SKM-1 treated with dmso at 0.1 percent for 144 hours (cell line): Measurements from ENCODE around the gene MARCHF10.

Experiments used
- DNase-seq: peaks from one replicate; lab custom pipeline; 2025; ENCODE audit not compliant: unreplicated experiment; lab: John Stamatoyannopoulos, UW

The MARCHF10 gene

DNA sequence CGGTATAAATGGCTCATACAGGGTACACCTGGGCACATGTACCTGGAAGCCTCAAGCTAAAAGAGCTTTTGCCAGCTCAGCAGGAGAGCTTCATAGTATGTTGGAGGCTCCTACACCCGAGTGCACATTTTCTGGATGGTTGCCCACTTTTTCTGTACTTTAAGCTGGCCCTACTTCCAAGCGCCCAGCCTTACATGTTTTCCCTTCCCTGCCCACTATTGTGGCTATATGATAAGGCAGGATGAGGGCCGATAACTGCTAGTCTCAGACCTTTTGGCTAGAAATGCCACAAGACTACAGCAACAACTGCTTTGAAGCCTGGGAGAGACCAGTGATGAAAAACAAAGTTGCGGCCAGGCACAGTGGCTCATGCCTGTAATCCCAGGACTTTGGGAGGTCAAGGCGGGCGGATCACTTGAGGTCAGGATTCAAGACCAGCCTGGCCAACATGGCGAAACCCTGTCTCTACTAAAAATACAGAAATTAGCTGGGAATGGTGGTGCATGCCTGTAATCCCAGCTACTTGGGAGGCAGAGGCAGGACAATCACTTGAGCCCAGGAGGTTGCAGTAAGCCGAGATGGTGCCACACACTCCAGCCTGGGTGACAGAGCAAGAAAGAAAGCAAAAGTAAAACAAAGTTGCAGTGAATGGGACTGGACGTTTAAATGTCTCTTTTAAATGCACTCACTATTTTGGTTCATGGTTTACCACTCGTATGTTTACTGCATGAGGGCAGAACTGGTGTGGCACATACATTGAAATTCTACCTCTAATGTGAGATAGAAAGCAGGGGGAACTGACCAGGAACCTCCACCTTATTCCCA lies 14.2 kb upstream of the MARCHF10 start:
- no peak for DNase-seq

DNA sequence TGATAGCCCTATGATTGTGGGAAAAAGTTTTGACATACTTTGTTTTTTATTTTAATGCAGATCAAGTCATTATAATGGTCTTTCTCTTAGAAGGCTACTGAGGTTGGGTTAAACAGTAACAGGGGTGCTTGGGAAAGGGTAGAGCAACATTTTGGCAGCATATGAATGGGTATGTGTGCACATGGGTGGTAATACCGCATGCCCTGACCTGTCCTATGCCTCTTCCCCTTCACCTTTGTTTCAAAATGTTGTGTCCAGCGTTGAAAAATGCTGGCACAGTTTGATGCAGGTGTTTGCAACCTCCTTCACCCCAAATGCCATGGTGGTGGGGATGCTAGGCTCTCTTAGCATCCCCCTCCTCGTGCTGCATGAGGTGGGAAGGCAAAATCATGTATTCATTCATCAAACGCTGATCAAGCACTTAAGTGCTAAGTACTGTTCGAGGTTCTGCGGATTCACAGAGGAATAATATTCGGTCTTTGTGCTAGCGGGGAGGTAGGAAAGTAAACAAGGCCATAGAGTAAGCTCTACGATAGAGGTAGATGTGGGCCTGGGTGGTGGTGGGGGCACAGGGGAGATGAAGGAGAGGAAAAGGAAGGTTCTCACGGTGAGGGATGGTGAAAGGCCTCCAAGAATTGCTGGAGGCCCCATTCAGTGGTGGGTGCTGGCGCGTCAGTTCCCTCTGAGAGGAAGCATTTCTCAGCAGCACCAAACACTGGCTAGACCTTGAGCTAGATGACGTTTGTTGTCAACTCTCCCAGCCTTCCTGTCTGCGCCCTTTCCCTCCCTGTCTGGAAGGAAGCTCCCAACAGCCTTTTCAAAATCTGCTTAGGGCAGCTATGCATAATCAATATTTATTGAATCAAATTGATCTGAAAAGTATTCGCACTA lies 13.3 kb upstream of the MARCHF10 start:
- DNase-seq: no peak

DNA sequence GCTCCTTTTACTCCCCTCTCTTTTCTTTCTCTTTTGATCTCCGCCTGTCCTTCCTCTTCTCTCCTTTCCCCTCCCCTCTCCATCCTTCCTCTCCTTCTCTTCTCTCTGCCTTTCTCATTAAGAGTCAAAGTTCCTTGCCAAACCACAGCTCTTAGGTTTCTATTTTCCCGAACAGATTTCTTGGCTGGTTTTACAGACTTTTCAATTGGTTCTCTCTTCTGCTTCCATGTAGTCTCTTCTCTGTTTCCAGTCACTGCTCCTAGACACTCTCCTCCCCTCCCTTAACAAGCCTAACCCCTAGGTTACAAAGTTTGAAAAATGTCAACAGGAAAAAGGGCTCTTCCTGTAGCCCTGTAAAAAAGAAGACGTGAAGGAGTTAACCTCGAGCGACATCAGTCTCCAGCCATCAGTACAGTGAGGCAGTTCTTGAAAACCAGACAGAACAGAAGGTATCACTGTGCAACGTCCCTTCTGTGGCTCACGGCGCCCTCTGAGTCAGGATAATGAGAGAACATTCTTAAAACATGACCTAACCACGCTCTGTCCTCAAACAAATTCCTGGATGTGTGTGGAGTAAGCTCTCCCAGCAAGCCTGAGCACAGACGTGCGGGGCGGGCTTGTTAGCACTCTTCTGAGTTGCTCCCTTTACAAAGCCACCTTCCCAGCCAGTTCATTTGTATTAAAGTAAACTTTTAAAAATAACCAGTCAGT lies 11.6 kb upstream of the MARCHF10 start:
- DNase-seq: peak; percentile 16

DNA sequence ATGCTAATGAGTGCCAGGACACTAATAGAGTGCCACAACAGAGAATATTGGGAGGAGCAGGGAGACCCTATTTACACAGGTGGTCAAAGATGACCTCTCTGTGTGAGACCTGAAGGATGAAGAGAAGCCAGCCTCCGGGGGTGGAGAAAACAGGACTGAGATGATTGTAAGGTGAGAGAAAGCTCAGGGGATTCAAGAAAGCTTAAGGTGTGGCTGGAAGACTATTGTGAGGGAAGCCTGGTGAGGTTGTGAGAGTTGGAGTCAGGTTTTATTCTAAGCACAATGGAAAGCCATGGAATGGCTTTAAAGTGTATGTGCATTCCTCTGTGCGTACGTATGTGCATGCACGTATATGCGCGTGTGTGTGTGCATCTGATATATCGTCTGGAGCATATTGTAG lies 10.4 kb upstream of the MARCHF10 start:
- no peak for DNase-seq

DNA sequence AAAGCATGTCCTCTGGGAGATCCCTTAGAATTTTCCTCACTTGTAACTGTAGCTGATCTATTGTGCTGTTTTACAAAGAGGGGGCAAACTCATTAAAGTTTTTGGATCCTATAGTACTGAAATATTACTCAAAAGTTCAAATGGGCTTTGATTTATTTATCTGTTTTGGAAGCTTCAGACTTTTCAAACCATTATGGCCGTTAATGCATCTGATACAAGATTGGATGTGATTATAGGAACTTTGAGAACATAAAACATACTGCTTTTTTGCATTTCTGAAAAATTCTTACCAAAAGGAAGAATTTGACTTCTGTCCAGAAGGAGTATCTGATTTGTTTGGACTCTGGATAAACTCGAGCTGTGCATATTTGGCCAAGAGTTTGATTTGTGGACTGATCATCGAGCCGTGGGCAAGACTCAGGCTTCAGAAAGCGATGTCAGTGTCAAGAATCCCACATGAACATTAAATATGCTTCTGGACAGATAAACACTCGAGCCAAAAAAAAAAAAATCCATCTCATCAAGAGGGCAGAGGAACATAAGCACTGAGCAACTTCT lies 8.2 kb upstream of the MARCHF10 start:
- DNase-seq: no peak

DNA sequence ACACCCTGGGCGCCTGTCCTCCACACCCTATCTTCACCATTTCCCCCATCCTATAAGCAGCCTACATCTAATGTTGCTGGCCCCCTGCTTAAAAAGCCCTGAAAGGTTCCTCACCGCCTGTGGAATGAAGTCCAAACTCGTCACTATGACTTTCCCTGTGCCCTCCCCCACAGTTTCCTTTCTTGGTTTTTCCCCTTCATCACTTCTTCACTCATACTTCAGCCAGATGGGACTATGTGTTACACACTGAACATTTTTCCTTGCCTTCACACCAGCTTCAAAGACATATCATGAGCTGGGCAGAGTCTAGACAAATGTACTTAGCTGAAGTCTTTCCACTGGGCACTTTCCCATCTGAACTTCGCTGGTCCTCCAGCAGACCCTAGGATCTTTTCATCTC lies 1.5 kb upstream of the MARCHF10 start:
- no peak for DNase-seq

DNA sequence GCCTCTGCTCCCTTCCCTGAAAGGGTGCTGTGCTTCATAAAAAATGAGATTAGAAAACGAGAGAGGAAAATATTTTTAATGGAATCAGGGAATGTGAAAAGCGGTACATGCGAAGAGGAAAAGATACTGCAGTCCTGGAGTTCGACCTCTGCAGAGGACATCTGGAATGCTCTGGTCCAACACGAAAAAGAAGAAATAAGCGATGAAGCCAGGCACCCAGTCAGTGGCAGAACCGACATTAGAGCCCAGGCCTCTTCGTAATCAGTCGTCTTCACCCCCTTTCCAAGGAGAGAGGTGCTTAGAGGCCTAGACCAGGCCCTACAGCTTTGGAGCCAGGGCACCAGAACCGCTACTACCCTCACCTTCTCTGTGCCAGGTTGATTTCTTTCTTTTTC lies 459 bp upstream of the MARCHF10 start:
- no peak for DNase-seq

DNA sequence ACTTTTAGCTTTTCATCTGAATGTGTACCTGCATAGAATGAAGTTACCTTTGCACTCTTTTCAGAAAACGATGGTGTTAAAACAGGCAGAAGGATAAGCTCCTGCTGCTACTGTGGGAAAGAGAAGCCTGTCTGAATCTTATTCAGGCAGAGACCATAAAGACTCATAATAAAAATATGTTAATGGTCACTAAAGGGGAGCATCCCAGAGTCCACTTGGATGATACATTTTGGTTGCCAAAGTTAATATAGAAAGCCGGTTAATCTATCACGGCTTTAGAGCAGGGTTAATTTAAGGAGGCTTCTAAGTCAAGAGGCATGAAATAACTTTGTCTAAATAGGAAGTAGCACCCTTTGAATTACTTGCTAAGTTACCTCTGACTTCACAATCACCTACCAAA lies 2.9 kb downstream of the MARCHF10 start:
- no peak for DNase-seq

DNA sequence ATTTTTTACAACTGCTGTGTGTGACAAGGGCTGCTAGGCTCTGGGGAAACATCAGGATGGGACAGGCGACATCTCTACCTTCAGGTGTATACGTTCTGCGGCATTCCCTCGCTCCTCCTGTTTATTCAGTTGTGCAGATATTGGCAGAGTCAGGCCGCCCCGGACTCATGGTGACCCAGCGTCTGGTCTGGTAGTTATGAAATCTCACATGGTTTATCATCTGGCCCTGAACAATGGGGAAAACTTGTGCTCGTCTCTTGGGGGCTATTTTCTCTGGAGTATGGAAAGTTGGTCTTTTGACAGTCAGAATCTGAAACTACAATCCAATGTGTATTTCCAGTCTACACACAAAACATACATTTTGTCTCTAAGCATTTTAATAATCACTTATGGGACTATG lies 3.3 kb downstream of the MARCHF10 start:
- no peak for DNase-seq

DNA sequence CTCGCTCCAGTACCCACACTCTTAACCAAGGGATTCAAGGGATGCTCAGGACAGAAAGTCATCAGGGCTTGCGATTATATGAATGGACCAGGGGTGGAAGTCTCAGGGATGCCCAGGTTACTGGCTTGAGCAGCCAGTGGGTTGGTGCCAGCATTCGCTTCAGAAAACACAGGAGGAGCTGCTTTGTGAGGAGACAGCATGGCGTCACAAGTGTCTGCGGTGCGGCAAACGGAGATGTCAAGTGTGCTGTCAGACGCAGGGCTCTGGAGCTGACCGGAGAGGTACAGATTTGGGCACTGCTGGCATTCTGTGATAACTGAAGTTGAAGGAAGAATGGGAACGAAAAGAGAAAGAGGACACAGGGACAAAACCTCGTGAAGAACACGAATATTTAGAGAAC lies 4.1 kb downstream of the MARCHF10 start:
- no peak for DNase-seq

DNA sequence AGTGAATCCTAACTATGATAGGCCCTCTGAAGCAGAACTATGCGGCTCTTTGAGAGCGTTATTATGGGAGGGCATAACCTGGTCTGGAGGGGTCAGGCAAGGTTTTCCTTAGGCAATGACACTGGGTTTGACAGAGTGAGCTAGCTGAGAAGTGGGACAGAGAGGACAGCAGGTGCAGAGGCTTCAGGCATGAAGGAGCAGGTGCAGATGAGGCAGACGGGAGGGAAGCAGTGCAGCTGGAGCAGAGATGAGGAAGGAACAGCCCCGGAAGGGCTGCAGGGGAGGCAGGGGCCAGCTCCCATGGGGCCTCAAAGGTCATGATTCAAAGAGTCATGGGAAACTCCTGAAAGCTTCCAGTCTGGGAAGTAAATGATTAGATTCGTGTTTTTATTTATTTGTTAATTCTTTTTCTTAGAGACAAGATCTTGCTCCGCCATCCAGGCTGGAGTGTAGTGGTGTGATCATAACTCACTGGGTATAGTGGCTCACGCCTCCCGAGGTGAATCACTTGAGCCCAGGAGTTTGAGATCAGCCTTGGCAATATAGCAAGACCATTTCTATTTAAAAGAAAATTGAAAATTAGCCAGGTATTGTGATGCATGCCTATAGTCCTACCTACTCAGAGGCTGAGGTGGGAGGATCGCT lies 5.4 kb downstream of the MARCHF10 start:
- no peak for DNase-seq

DNA sequence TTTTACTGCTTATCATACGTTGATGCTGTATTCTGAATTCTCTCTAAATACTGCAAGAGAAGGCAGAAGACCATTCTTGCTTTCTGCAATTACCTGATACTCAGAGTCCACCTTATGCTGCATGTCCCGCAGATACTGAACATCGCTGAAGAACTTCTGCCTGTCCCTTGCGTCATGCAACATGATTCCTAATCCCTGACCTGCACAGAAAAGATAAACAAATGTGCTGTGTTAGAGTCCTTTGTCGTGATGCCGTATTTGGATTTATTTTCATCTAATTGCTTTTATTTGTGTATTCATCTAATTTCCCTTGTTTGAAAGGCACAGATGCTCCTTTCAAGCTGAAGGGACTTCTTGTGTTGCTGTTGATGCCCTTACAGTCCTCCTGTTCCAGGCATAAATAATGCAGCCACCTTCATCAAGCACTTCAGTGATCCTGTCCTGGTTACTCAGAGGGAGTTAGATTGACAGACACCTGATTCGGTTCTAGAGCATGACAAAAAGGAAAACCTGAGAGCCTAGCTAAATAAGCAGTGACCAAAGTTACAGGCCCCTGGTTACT lies 6.5 kb downstream of the MARCHF10 start:
- DNase-seq: no peak

DNA sequence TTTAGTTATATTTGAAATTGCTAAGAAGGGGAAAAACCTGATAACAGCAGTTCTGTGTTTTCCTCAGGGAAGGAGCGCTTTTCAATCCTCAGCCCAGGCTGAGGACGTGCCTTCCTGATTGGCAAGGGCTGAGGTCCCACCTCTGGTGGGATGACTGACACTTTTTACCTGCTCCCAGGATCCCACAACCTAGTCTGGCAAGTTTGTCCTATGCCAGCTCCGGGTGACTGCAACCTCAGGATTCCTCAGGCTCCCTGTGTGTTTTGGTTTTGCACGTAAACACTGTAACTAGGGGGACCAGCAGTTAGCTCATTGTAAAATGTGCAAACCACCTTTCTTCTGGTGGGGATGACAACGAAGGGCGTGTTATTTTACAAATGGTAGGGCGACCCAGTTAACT lies 7.5 kb downstream of the MARCHF10 start:
- no peak for DNase-seq

DNA sequence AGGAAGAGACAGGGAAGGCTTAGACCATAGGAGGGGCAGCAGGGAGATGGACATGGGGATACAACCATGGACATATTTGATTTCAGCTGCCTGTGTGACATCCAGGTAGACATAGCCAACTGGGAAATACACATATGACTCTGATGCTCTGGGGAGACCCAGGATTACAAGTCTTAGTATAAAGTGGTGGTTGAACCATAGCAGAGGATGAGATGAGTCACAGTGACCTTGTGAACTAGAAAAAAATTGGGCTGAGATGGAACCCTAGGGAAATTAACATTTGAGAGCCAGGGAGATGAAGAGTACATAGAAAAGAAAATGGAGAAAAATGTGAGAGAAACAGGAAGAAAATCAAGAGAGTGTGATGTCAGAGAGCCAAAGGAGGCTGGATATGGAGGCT lies 10.2 kb downstream of the MARCHF10 start:
- no peak for DNase-seq

DNA sequence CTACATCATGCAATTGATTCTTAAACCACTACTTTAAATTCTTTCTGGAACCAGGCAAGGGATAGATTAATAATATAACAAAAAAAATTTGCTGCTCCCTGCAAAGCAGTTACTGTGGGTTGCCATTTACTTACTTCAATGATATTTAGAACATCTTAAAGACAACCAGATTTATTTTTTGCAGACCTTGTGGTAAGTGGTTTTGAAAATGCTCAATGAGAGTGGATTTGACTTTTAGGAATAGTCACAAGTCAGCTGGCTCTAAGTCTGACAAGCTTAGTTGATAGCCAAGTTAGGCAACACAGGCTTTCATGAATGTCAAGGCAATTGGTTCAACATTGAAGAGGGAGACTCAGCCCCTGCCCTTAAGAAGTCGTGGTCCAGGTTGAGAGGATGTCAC lies 11.8 kb downstream of the MARCHF10 start:
- DNase-seq: no peak

DNA sequence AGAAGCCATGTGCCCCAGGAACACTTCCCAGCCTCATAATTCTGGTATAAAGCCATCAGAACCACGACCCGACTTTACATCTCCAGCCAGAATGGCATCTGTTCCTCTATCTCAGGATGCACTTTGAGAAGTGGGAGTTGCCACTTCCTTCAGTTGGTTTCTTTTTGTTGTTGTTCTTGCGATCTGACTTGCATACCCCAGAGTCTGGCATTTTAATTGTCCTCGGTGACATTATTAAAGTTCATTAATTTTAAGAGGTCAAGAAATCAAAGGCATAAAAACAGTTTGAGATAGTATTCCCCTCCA lies 13.5 kb downstream of the MARCHF10 start:
- DNase-seq: no peak

DNA sequence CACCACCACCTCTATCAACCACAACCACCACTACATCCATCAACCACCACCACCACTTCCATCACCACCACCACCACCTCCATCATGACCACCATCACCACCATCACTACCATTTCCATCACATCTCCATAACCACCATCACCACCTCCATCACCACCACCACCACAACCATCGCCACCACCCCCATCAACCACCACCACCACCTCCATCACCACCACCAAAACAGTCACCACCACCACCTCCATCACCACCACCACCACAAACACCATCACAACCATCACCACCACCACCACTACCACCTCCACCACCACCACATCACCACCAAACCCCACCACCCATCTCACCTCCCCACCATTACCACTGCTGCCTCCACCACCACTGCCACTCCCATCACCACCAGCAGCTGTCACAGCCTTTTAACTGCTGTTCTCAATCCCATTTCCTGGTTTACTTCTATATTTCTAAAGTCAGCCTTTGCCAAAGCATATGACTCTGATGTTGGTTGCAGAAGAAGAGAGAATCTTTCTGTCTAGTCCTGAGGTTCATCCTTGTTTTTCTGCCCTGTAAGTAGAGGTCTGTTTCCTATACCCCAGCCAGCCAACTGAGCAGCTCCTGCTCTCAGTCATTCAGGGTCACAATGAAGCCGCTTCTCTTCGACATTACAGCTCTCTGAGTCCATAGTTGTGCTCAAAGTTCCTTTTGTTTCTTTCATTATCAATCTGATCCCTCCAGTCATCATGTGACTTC lies 14.0 kb downstream of the MARCHF10 start:
- DNase-seq: no peak

DNA sequence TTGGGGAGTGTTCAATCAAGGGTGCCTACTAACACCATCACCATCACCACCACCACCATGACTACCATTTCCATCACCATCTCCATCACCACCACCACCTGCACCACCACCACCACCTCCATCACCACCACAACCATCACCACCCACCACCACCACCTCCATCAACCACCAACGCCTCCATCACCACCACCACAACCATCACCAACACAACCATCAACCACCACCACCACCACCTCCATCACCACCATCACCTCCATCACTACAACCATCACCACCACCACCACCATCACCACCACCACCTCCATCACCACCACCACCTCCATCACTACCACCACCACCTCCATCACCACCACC lies 15.7 kb downstream of the MARCHF10 start:
- DNase-seq: no peak

DNA sequence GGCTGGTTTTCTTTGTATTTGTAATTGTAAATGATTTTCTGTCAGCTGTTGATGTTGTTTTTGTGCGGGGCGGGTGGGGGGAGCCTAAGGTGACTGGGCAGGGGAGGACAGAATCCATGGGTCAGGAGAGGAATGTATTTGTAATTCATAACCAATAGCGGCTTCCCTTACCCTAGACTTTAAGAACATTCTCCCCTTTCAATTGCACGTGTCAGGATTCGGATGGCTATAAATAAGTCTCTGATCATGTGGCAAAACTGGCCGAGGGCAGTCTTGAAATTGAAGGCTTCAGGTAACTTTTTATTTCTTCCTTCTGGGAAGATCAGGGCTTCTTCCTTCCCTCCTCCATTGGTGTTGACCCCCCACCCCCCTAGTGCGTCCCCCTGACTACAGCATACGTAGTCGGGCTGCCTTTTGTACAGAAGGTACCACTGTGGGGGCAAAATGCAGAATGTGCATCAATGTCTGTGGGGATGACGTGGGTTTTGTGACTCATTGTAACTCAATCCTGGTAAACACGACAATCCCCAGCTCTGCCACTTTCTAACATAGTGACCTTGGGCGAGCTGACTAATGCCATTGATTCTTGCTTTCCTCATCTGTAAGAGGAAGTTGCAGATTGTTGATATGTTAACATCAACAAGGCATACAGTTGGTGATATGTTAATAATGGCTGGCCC lies 16.2 kb downstream of the MARCHF10 start:
- DNase-seq: no peak
